Bronchus fibroblast of lung (primary cell): ENCODE measurements around the gene TNK1. TPM values are rescaled to one million over a fixed set of nuclear protein-coding genes. Genes with fewer than 3 reads are reported as not detected.

Experiments used
- total RNA-seq: library from RNA; depleted of rRNA; stranded (reverse); fragments of >200 nt; gene quantifications from 2 replicates; pipeline ENCODE4 v1.2.3, GENCODE V29; 2015

The TNK1 gene
- under 0.01 TPM in 1 of 2 replicates, not detected in the other for total RNA-seq

GRCh38 chr17:7380855-7381683 is at the start of gene TNK1:
Gene TNK1 (plus strand): TSS chr17:7381089. CDS start chr17:7382927, 1,838 bp downstream.

GRCh38 chr17:7336240-7337175 is 44.4 kb upstream of the TNK1 start, which contains the start of gene ACAP1:
Gene ACAP1 (plus strand): TSS chr17:7336529. CDS start chr17:7336735, 206 bp downstream.

GRCh38 chr17:7351665-7352502 is 29.0 kb upstream of the TNK1 start, which contains the start of gene KCTD11:
Gene KCTD11 (plus strand): TSS chr17:7352162.

GRCh38 chr17:7355053-7355452 is 25.8 kb upstream of the TNK1 start, which contains the start of gene TMEM95:
Gene TMEM95 (plus strand): TSS chr17:7355156. CDS start chr17:7355205, 49 bp downstream.

GRCh38 chr17:7394452-7395191 is 13.7 kb downstream of the TNK1 start, which contains the start of gene PLSCR3:
Gene PLSCR3 (minus strand): TSS chr17:7394525. CDS start chr17:7394110, 415 bp downstream.

GRCh38 chr17:7403977-7404736 is 23.3 kb downstream of the TNK1 start, which contains the start of gene TMEM256:
Gene TMEM256 (minus strand): TSS chr17:7404097. CDS start chr17:7404084, 13 bp downstream.

GRCh38 chr17:7407485-7408251 is 26.8 kb downstream of the TNK1 start, which contains the start of gene NLGN2:
Gene NLGN2 (plus strand): TSS chr17:7407845. CDS start chr17:7408256, 411 bp downstream.

GRCh38 chr17:7419819-7420610 is 39.1 kb downstream of the TNK1 start, which contains the start of gene SPEM1:
Gene SPEM1 (plus strand): TSS chr17:7420324. CDS start chr17:7420385, 61 bp downstream.

GRCh38 chr17:7425316-7425715 is 44.4 kb downstream of the TNK1 start, which contains the start of gene SPEM2:
Gene SPEM2 (plus strand): TSS chr17:7425616. CDS start chr17:7425689, 73 bp downstream.

GRCh38 chr17:7428557-7428956 is 47.7 kb downstream of the TNK1 start, which contains the start of gene SPEM3:
Gene SPEM3 (plus strand): TSS chr17:7428857. CDS start chr17:7428903, 46 bp downstream.

Other genes starting within 250 kb of the TNK1 start
- gene ASGR1, start 201.7 kb upstream of the TNK1 start, total RNA-seq: 0.34 and 1.2 TPM in 2 replicates
- gene DLG4, start 161.3 kb upstream of the TNK1 start, total RNA-seq: 7.9 and 8.9 TPM in 2 replicates
- 179 and 194 TPM in 2 replicates for gene ACADVL, start 161.2 kb upstream of the TNK1 start, total RNA-seq
- 57.5 and 65.3 TPM in 2 replicates for gene DVL2, start 146.6 kb upstream of the TNK1 start, total RNA-seq
- gene PHF23, start 141.6 kb upstream of the TNK1 start, total RNA-seq: 41.5 and 42.4 TPM in 2 replicates
- gene GABARAP, start 138.6 kb upstream of the TNK1 start, total RNA-seq: 213 and 286 TPM in 2 replicates
- 58.0 and 67.5 TPM in 2 replicates for gene CTDNEP1, start 129.4 kb upstream of the TNK1 start, total RNA-seq
- gene ELP5, start 128.9 kb upstream of the TNK1 start, total RNA-seq: 37.8 and 40.9 TPM in 2 replicates
- 11.3 and 13.1 TPM in 2 replicates for gene CLDN7, start 118.6 kb upstream of the TNK1 start, total RNA-seq
- gene SLC2A4, start 99.4 kb upstream of the TNK1 start, total RNA-seq: 0.15 and 1.0 TPM in 2 replicates
- 0.34 TPM in 1 of 2 replicates, not detected in the other for gene YBX2, start 86.5 kb upstream of the TNK1 start, total RNA-seq
- 783 and 934 TPM in 2 replicates for gene EIF5A, start 73.5 kb upstream of the TNK1 start, total RNA-seq
- 70.6 and 96.3 TPM in 2 replicates for gene GPS2, start 65.7 kb upstream of the TNK1 start, total RNA-seq
- gene NEURL4, start 51.8 kb upstream of the TNK1 start, total RNA-seq: 9.9 and 12.2 TPM in 2 replicates
- gene ACAP1, start 44.6 kb upstream of the TNK1 start, total RNA-seq: 0.50 and 1.2 TPM in 2 replicates
- 7.6 and 7.9 TPM in 2 replicates for gene KCTD11, start 28.9 kb upstream of the TNK1 start, total RNA-seq
- gene TMEM95, start 25.9 kb upstream of the TNK1 start, total RNA-seq: 0.15 TPM in 1 of 2 replicates, not detected in the other
- 43.9 and 45.8 TPM in 2 replicates for gene PLSCR3, start 13.4 kb downstream of the TNK1 start, total RNA-seq
- gene TMEM256, start 23.0 kb downstream of the TNK1 start, total RNA-seq: 213 and 214 TPM in 2 replicates
- 9.1 and 10.3 TPM in 2 replicates for gene NLGN2, start 26.8 kb downstream of the TNK1 start, total RNA-seq
- not detected in 2 replicates for gene SPEM1, start 39.2 kb downstream of the TNK1 start, total RNA-seq
- not detected in 2 replicates for gene SPEM2, start 44.5 kb downstream of the TNK1 start, total RNA-seq
- gene SPEM3, start 47.8 kb downstream of the TNK1 start, total RNA-seq: not detected in 2 replicates
- 2.2 and 3.5 TPM in 2 replicates for gene TMEM102, start 54.3 kb downstream of the TNK1 start, total RNA-seq
- 0.30 TPM in 1 of 2 replicates, not detected in the other for gene FGF11, start 58.4 kb downstream of the TNK1 start, total RNA-seq
- gene CHRNB1, start 64.0 kb downstream of the TNK1 start, total RNA-seq: 2.0 and 3.6 TPM in 2 replicates
- gene ZBTB4, start 98.5 kb downstream of the TNK1 start, total RNA-seq: 15.3 and 16.6 TPM in 2 replicates
- gene SLC35G6, start 100.4 kb downstream of the TNK1 start, total RNA-seq: not detected in 2 replicates
- gene POLR2A, start 103.3 kb downstream of the TNK1 start, total RNA-seq: 21.5 and 22.1 TPM in 2 replicates
- gene TNFSF12, start 168.0 kb downstream of the TNK1 start, total RNA-seq: 21.4 and 23.6 TPM in 2 replicates
- 1.2 TPM in 2 replicates for gene TNFSF13, start 177.7 kb downstream of the TNK1 start, total RNA-seq
- gene SENP3, start 180.8 kb downstream of the TNK1 start, total RNA-seq: 70.2 and 87.8 TPM in 2 replicates
- gene CD68, start 198.5 kb downstream of the TNK1 start, total RNA-seq: 27.7 and 27.8 TPM in 2 replicates
- 243 and 251 TPM in 2 replicates for gene MPDU1, start 202.8 kb downstream of the TNK1 start, total RNA-seq
- gene SOX15, start 209.0 kb downstream of the TNK1 start, total RNA-seq: 2.4 and 2.7 TPM in 2 replicates
- gene FXR2, start 233.8 kb downstream of the TNK1 start, total RNA-seq: 30.6 and 36.0 TPM in 2 replicates
- 34.1 and 35.5 TPM in 2 replicates for gene SAT2, start 246.7 kb downstream of the TNK1 start, total RNA-seq
- gene SHBG, start 249.0 kb downstream of the TNK1 start, total RNA-seq: 0.15 and 0.84 TPM in 2 replicates